NCI-H2081 (cell line): ENCODE results near the gene FADS6.

ENCODE experiments used
- DNase-seq, 2 experiments: peaks; one replicate each; lab custom pipeline; 2025; lab: John Stamatoyannopoulos, UW

The FADS6 gene

DNA sequence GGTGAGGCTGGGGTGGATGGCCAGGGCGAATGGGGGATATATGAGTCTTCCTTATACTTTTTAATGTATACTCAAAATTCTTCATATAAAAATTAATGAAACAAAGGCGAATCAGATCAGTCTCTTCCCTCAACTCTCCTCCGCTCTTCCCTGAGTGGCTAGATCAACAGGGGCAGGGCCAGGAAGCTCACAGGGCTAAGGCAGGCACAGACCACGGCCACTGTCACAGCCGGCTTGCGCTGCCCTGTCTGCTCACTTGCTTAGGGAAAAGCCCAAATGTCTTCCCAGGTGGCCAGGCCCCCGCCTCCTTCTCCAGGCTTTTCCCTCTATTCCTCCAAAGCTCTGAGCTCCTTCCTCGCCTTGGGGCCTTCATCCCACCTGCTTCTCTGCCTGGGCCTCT lies 39.8 kb downstream of the FADS6 start:
- DNase-seq, result no peak

DNA sequence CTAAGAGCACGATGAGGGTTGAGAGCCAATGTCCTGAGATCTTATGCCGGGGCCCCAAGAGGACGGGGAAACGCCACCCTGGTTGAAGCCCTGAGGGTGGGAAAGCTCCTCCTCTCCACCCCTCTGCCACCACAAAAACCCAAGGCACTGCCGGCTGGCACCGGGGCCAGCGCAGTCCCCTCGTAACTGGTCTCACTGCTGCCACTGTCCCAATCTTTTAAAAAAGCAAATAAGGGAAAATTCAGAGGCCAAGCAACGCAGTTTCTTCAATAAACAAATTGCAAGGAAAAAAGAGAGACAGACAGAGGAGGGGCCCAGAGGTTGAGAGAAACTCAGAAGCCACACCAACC lies 40.4 kb downstream of the FADS6 start:
- DNase-seq, result no peak

DNA sequence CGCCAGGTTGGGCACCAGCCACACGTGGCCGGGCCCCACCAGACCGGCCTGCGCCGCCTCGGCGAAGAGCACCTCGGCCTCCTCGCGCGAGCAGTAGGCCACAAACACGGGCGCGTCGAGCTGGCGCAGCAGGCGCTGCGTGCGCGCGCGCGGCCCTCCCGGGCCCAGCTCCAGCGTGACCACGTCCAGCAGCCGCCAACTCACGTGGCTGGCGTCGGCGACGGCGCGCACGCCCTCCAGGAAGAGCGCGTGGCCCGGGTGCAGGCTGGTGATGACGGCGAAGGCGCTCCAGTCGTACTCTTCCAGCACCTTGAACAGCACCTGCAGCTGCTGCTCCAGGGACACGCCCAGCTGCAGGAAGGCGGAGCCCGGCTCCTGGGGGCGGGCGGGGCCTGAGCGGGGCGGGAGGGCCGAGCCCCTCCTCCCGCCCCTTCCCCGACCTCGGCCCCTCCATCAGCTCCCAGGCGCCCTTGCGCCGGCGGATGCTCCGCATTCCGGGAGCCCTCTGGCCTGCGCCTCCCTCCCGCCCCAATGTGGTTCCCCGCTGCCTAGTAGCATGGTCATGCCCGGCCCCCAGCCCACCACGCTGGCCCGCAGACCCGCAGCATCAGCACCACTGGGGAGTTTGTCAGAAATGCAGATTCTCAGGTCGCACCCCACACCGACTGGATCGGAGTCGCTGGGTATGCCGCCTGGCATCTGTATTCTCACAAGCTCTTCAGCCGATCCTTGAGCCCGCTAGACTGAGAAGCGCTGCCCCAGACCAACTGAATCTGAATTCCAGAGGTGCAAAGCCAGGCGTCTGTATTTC lies 41.0 kb downstream of the FADS6 start:
- peak in 1 of 2 experiments; percentile 19 for DNase-seq

DNA sequence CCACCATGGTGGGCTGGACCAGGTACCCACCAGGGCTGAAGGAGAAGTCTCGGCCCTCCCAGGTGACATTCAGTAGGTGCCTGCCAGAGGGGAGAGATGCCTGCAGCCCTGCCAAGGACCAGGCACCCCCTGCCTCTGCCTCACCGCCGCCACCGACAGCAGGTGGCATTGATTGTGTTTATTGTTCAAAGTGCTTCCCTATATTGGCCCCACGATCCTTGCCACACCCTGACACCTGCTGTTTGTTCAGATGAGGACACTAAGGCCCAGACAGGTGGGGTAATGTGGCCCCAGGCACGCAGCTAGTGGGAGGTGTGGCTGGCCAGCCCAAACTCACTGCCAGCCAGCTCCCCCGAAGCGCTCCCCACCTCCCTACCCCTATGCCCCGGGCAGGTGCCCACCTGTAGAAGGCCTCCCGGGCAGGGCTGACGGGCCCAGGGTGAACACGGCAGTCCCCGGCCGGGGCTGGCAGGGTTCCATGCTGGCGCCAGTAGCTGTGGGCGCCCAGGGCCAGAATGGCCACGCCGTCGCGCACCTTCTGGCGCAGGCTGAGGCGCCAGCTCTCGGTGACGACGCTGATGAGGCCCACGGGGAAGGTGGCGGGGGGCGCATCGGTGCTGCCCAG lies 41.7 kb downstream of the FADS6 start:
- peak; percentile 20 to 43 for DNase-seq

DNA sequence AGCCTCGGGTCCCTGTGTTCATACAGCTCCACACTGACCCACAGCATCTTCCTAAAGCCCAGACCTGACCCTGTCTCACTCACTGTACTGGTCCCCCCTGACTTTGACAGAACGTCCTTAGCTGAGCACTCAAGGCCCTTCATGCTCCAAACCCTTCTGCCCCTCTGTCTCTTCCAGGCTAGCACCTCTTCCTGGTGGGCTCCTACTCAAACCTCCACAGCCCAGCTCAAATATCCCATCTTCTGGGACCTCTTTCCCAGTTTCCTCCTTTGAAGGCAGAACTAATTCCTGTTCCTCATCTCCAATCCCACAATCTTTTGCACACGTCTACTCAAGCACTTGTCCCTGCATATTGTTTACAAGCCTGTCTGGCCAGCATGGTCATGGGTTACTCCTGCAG lies 42.5 kb downstream of the FADS6 start:
- no peak for DNase-seq

DNA sequence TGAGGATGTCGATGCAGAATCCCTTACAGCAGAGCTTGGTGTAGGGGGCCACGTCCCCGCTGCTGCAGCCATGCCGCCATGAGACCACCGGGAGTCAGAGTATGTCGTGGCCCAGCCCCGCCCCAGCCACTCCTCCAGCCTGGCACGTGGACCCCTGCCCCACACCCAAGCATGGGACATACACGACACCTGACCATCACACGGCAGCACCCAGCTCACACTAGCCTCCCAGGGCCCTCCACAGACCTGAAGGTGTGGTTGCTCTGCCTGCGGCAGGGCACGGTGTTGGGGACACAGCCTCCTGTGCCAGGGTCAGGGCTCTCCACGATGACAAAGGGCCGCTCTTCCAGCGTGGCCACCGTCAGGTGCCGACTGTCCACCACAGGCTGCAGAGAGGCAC lies 43.1 kb downstream of the FADS6 start:
- DNase-seq, result no peak

DNA sequence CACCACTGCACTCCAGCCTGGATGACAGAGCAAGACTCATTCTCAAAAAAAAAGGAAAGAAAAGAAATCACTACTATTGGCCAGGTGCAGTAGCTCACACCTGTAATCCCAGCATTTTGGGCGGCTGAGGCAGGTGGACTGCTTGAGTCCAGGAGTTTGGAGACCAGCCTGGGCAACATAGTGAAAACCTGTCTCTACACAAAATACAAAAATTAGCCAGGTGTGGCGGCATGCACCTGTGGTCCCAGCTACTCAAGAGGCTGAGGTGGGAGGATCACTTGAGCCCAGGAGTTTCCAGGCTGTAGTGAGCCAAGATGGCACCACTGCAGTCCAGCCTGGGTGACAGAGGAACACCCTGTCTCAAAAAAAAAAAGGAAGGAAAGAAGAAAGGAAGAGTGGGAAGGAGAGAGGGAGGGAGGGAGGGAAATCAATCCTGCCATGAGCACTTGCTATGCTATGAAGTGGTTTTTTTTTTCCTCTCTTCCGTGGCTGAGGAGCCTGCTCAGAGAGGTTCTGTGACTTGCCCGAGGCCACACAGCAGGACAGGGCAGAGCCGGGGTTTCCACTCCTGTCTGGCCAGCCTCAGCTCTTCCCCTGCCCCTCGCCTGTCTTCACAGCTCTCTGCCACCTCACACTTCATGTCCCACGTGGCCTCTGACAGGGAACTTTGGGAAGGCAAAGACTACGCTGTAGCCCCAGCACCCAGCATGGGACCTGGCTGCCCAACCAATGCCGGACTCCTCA lies 44.6 kb downstream of the FADS6 start:
- DNase-seq, result no peak

DNA sequence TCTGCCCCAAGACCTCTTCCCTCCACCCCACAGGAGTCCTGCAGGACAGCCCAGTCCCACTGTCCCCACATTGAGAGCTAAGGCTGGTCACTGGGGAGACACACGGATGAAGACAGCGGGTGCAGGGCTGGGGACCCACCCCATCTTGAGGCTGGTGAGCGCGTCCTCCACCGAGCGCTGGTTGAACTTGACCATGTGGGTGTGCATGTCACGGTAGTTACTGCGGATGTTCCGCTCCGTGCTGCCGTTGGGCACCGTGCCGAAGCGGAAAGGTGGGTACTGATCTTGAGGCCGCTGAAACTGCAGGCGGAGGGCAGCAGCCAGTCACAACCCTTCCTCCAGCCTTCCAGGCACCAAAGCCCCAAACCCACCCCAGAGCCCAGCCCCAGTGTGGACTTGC lies 46.8 kb downstream of the FADS6 start:
- DNase-seq, result no peak

DNA sequence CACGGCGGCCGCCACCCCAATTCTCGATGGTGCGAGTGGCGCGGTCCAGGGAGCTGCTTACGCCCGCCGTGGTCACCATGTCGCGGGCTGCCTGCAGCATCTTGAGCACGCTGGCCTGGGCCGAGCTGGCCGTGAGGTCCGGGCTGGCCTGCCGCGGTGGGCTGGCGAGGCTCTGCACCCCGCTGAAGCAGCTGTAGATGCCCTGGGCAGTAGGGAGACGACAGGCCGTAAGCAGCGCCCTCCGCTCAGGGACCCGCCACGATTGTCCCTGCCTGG lies 50.1 kb downstream of the FADS6 start:
- no peak for DNase-seq

DNA sequence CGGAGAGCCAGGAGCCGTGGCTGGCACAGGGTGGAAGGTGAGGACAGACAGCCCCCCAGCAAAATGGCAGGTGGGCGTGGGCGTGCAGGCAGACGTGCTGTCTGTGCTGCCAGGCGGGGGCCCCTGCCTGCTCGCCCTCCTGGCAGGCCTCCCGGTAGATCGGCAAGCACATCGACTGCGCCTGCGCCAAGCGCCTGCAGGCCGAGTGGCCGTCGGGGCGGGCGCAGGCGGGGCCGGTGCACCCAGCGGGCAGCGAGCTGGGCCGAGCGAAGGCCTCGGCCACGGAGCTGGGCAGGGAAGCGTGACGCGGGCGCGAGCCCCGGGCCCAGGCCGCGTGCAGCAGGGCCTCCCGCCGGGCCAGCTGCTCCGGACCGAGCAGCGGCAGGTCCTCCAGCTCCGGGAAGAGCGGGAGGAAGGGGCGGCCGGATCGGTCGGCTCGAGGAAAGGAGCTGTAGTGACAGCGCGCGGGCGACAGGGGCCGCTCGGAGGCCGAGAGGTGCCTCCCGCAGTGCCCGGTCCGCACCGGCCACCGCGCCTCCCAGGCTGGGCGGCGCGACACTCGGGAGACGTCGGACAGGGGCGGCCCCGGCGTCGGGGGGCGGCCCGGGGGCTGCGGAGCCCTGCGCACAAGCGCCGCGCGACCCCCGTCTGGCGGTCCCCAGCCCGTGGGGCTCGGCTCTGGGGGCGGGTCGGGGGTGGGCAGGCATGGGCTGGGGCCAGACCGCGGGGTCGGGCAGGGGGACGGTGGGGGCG lies 50.7 kb downstream of the FADS6 start:
- DNase-seq, result peak; percentile 50 to 72

DNA sequence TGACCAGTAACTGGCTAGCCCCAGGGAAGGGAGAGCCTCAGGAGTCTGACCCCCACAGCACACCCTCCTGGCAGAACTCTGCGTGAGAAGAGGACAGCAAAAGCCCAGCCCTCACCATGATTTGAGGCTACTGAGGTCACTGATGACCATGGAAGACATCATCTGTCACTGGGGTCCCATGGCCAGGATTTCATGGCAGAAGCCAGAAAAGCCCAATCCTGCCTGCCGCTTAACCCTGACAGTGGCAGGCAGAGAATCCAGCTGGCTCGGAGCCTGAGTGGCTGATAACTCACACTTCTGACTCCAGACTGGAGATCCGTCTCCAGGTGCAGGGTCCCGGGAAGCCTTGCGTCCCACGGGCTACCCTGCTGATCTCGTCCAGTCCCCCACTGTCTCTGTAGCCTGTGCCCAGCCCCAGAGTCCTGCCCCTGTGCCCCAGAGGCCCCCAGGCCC lies 51.3 kb downstream of the FADS6 start:
- DNase-seq, result no peak

DNA sequence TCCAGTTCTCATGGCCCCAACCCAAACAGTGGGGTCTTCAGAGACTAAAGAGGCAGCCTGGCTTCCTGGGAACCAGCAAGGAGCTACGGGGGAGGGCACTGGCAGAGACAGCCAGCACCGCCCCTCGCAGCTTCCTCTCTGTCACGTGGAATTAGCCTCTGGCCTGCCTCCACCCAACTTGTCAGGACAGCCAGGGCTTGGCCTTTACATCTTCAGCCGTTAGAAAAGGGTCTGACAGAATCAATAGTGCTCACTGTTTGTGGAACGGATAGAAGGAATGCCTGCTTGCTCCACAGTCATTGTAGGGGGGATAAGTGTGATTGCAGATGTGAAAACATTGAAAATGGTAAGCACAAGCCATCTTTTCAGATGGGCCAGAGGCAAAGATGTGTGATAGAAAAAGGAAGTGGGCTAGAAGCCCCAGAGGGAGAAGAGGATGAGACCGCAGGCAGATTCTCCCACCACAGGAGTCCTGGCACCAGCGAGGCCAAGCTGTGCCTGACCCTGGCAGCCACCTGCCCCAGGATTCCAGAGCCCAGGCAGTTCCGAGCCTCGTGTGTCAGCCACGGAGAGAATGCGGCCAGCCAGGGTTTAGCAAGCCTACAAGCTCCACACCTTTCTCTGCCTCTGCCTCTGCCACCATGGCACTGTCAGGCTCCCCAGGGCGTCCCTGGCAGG lies 52.3 kb downstream of the FADS6 start:
- no peak for DNase-seq

DNA sequence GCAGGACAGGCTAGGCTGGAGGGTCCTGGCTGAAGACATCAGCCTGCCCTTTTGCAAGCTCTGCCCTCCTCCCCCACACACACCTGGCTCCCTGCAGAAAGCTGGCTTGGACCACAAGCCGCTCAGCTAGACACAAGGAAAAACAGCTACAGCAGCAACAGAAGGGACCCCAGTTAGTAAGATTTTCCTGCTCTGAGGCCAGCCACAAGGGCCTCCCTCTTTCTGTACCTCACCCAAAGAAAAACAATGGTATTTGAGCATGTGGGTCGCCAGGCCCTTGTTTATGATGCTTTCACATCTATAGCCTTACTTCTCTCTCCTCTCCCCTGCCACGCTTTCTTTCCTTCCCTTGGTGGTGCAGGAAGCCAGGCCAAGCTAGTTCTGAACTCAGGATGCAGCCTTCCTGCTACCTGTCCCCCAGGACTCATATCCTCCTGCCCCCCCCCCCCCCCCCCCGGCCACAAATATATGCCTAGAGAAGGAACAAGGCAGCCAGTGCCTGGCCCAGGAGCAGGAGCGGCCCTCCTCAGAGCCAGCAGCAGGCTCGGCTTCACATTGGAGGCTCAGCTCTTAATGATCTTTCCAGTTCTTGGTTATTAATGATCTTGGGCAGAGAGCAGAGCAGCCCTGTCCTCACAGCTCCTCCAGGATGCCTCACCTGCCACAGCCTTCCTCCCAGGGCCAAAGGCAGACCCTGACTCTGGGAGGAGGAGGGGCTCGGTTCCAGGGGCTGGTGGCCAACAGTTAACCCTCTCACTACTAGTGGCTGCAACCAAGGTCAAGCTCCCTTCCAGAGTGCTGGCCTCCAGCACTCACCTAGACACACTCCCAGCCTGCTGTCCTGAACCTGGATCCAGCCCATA lies 53.2 kb downstream of the FADS6 start:
- DNase-seq, result no peak

DNA sequence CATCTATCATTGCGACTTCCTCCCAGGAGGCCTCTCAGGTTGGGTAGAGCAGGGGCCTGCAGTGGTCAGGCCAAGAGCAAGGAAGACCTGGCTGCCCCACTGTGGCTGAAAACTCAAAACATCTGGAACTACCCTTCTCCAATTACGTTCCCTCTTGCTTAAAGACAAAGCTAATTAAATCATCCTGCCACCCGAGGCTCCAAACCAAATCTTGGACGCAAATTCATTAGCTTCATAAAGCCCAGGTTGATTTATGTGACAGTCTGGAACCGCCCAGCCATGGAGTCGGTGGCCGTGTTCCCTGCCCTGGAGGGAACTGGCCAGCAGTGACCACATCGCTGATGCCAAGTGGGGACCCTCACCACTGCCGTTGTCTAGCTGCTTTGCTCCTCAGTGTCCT lies 55.2 kb downstream of the FADS6 start:
- DNase-seq, result no peak

DNA sequence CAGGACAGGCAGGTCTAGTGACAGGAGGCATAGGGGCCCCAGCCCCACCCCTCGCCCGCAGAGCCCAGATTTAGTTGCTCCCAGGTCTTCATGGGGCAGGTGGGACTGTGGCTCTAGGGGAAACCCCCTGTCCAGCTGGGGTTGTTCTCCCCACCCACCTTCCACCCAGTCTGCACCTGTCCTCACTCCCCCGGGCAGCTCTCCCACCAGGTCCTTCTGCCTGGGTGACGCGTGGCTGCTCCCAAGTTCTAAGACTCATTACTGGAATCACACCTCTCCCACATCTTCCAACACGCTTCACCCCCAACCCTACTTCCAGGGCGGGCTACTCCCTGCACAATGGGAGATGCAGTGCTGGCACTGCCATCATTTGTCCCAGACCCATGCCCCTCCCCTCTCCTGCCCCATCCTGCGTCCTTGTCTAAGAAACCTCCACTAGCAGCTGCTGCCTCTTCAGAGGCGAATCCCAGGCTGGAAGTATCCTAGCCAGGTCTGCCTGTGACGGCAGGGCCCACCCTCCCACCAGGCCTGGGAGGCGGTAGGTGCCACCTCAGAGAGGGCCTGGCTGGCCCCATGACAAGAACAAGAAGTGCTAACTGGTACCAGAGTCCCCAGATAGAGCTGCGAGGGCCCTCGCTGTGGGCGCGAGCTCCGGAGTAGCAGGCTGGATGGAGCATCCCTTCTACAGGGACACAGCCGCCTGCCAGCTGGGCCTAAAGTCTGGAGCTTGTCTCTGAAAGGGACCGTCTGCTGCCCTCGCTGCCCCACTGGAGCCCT lies 56.6 kb downstream of the FADS6 start:
- no peak for DNase-seq

DNA sequence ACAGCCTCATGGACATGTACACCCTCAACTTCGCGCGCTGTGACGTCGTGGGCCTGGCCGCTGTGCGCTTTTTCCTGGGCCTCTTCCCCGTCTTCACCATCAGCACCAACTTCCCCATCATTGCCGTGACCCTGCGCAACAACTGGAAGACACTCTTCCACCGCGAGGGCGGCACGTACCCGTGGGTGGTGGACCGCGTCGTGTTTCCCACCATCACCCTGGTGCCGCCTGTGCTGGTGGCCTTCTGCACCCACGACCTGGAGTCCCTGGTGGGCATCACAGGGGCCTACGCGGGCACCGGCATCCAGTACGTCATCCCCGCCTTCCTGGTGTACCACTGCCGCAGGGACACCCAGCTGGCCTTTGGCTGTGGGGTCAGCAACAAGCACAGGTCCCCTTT lies 57.2 kb downstream of the FADS6 start:
- no peak for DNase-seq

DNA sequence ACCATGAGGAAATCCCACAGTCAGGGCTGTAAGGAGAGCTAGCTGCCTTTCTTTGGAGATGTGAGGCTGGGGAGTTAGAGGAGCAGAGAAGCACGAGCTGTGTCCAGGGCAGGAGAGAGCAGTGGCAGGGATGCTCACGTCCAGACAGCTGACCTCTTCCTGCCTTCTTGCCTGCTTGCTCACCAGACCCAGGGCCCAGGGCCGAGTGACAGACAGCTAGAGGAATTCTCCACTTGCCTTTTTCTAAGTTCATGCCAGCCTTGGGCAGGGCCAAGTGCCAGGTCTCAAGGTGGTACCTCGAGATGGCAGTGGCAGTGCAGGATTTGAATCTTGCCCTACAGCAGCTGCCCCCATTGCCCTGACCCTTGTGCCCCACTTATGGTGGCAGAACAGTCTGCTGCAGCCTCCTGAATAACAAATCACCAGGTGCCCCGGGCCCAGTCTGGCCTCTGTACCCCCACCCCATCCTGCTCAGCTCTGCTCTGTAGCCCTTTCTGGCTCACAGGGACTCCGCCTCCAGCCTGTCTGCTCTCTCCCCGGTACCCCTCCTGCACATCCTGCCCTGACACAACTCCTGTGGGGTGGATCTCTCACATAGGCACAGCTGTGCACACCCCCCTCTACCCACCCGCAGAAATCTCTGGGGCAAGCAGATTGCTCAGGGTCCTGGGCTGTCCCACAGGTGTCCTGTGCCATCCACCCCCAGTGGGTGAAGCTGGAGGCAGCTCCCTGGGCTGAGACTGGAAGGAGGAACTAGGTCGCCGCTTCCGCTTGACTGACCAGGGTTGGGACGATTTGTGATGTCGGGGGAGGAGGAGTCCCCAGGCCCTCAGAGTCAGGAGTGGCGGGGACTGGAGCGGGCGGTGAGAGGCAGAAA lies 59.7 kb downstream of the FADS6 start:
- DNase-seq, result no peak

DNA sequence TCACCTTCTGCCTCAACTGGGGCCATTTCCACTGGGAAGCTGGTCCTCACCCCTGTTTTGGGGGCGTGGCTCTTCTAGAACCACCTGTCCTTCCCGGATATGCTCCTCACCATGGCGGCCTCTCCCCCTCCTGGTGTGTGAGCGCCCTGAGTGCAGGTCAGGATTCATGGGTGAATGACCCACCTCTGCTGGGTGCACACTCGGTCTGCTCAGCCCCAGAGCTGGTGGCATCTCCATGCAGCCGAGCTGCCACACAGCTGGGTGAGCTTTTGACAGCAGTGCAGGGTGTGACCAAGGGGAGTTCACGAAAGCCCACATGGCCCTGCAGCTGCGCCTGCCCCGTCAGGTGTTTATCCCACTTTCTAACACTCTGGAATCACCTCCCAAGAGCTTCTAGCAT lies 61.0 kb downstream of the FADS6 start:
- DNase-seq, result no peak

DNA sequence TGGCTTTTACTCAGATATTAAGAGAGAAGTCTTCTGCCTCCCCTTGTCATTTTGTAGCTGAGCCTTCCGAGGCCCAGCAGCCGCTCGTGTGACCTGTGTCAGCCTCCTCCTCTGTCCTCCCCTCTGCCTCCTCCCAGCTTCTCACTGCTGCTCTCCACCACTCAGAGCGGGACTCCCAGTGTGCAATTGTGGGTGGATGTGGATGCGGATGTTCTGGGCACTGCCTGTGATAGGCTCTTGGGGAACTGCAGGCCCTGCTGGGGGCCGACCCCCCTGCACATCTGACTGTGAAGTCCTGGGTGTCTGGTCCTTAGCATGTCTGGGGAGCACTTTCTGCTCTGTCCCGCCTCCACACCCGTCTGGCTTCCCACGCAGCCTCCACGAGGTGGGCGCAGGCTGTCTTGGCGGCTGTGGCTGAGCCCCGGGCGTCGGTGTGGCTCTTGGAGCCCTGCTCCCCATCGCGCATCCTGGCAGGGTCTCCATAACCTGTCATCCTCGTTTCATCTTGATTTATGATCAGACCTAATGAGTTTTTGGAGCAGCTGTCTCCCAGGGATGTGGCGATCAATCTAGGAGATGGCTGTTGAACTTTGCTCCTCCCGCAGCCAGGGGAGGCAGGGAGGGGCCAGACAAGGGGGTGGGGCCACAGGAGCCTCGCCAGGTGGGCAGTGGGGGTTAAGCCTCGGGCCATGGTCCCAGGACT lies 61.8 kb downstream of the FADS6 start:
- DNase-seq, result no peak
